OCI-M2 (cell line): ENCODE measurements around the gene UROC1.
"Not testable (repeated sequence)": the region's sequence is repeated elsewhere in the genome, so short reads cannot be mapped to it uniquely, and the experiment has no call there.

Source experiments
- DNase-seq: peaks from one replicate; lab custom pipeline; 2025; ENCODE audit not compliant: unreplicated experiment; lab: John Stamatoyannopoulos, UW

Gene UROC1

DNA sequence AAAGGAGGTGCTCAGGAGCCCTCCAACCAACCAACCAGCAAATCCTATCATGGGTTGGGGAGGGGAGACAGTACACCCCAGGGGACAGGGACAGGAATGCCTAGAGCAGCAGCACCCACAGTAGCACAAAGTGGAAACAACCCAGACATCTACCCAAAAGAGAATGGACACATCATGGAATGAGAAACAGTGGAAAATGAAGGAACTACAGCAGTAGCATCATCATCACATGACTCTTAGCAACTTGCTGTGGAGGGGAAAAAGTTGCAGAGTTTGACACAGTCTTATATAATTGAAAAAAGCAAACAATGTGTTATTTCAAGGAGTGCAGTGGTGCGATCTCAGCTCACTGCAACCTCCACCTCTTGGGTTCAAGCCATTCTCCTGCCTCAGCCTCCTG is 30.1 kb upstream of the UROC1 start:
- DNase-seq, result no peak

DNA sequence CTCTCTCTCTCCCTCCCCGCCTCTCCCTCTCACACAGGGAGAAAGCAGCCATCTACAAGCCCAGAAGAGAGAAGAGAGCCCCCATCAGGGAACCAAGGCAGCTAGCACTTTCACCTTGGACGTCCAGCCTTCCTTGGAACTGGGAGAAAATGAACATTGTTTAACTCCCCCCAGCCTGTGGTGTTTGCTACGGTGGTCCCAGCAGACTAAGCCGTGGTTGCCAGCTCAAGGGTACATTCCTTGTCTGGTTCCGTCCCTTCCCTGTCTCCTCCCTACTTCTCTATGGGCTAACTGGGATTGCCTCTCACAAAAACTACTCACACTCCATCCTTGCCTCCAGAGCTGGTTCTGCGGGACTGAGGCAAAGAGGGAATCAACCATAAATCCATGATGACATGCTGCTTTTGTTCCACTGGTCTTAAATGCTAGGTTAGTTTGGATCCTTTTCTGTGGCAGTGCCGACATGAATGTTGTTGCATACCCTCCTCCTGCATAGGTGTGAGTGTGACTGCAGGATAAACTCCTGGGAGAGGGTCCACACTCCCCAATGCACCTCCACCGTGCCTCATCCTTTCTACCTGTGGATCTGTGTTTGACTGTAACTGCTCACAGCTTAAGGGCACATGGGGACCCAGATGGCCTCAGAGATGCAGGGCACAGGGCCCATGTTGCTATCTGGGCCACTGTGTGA is 29.1 kb upstream of the UROC1 start:
- DNase-seq, result no peak

DNA sequence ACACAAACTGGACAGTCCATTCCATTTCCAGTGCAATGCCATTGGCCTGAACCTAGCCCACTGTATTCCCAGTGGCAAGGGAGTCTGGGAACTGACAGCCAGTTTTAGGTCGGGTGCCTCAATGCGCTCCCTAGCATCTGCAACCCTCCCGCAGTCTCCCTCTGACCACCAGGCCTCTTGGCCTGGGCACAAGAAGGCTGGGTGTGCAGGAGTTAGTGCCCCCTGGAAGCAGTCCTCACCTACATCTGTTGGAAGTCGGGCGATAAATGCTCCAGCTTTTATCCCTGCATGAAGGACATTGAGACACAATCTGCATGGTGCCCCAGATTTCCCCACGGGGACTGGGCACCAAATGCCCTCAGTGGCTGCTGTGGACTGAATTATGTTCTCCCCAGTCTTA is 28.4 kb upstream of the UROC1 start:
- DNase-seq, result no peak

DNA sequence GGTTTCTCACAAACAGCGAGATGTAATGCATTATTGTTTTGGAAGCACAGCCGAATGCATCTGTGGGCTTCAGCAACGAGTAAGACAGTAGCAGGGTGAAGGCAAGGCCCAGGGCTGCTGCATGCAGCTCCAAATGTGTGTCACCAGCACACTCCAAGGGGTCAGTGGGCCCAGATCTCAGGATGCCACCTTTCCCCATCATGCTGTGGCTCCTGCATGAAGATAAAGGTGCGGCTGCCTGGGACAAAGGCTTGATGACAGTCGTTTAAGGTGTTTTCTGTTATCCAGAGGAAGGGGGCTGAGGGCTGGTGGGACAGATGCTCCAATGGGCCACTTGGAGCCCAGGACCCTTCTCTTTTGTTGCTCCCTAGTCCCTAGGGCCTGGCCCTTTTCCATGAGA is 28.0 kb upstream of the UROC1 start:
- no peak for DNase-seq

DNA sequence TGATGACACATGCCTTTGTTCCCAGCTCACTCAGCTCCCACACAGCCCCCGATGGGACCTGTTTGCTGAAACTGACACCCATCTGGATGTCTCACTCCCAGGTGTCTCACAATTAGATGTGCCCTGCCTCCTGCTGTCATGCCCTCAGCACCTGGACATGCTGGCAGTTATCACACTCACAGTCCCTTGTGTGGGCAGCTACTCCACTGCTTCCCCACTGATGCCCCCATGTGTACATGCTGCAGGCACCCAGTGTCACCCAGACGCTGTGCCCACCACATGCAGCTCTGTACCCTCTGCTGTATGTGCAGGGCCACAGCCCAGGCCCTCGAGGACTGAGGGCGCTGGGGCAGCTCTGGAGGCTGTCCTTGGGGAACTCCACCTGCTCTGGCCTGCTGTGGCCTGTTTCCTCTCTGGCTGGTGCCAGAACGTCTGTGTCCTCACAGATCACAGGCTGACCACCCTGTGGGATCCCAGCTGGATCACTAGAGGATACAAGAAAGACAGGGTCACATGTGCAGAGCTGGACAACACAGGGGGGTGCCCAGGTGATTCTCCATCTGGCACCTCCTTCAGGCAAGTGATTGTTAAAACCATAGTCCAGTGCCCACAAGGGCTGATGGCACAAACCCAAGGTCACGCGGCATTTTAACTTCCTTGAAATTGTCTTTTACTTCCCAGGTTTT is 27.2 kb upstream of the UROC1 start:
- DNase-seq, result no peak

DNA sequence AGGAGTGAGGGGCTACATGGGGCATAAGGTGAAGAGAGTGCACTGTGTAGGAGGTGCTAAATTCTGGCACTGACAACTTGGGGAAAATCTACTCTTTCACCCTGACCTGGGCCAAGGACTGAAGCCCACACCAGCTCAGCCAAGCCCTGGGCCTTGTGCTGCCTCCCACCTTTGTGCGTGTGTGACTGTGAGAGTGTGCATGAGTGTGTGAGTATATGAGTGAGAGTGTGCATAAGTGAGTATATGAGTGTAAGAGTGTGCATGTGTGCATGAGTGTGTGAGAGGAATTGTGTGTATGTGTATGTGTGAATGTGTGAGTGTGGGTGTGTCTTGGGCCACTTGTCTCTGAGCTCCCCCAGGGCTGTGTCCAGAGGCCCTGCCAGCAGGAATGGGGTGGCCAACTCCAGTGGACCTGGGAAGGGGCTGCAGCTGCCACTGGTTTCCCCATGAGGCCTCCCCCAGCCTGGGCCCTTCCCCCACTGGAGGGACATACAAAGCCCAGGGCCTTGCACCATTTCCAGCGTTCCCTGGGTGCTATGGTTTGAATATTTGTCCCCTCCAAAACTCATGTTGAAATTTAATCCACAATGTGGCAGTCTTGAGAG is 26.0 kb upstream of the UROC1 start:
- DNase-seq, result no peak

DNA sequence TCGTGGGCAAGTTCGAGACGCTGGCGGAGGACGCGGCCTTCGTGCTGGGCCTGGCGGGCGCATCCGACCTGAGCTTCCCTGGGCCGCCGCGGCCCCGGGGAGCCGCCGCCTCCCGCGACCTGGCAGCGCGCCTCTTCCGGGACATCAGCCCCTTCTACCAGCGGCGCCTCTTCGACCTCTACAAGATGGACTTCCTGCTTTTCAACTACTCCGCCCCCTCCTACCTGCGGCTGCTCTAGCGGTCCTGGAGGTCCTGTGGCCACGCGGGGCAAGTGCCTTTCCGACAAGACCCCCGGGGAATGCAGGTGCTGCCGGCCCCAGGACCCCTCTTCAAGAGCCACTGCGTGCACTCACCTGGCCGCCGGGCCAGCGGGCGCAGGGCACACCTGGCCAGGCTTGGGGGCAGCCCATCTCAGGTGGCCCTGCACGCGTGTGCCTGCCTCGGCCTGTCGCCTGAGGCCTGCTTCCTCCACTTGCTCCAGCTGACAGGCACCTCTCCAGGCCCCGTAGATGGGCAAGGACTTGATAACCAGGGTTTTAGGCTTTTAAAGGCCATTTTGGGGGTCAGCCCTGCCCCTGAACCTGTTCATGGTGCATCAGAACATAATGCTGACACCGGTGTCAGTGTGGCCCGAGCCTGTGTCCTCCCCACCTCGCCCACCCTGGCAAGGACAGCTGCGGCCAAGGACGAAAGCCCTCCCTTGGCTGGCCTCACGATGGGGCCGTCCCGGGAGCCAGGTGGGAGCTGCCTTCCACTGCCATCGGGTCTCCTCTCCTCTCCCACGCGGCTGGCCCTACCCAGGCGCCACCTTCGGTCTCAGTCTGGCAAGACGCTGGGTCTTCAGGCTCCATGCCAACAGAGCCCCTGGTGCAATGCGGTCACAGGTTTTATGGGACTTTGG is 25.0 kb upstream of the UROC1 start:
- no peak for DNase-seq

DNA sequence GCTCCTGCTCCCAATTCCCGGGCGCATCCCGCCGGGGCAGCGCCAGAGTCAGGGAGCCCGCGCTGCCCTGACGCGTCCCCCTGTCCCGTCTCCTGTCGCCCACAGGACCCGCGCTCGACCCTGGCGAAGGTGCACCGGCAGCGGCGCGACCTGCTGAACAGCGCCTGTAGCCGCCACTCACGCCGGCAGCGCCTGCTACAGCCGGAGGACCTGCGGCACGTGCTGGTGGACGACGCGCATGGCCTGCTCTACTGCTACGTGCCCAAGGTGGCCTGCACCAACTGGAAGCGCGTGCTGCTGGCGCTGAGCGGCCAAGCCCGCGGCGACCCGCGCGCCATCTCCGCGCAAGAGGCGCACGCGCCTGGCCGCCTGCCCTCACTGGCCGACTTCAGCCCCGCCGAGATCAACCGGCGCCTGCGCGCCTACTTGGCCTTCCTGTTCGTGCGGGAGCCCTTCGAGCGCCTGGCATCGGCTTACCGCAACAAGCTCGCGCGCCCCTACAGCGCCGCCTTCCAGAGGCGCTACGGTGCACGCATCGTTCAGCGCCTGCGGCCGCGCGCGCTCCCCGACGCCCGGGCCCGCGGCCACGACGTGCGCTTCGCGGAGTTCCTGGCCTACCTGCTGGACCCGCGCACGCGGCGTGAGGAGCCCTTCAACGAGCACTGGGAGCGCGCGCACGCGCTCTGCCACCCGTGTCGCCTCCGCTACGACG is 24.2 kb upstream of the UROC1 start:
- no peak for DNase-seq

DNA sequence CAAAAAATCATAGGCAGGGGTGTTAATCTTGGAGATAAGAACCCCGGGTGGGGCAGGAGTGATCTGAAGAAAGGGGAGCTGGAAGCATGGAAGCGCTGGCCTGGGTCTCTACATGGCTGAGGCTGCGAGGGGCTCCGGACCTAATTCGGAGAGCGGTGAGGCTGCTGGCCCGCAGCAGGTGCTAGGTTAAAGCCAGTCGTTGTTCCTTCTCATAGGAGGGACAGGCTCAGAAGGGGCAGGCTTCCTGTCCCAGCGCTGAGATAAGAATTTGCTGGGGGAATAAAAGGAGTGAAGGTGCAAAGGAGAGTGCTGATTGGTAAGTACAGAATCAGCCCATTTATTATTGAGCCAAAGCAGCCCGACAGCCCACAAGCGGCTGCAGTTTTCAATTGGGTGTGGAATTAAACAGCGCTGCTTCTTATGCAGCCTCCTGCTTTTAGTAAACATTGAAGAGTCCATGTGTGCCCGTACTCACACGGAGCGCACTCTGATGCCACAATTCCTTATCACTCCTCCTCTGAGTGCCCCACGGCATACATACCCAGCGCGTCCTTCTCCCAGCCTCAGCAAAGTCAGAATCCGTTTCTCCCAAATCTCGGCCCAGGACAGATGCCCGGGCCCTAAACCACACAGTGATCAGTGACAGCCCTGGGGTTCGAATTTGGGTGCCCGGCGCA is 23.5 kb upstream of the UROC1 start:
- DNase-seq, result no peak

DNA sequence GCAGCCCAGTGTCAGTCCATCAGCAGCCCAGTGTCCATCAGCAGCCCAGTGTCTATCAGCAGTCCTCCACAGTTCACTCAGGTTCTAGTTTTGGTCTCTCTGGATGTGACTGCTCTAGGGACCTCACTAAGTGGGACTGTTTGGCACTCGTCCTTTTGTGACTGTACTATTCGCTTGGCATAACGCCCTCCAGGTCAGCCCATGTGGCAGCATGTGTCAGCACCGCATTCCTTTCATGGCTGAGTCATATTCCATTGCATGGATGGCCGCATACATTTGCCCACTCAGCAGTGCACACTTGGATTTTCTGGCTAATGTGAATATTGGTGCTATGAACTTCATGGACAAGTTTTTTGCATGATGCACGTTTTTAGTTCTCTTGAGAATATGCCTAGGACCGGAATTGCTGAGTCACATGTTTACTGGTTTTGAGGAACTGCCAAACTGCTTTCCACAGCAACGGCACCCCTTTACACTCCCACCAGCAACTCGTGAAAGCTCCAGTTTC is 22.8 kb upstream of the UROC1 start:
- no peak for DNase-seq

DNA sequence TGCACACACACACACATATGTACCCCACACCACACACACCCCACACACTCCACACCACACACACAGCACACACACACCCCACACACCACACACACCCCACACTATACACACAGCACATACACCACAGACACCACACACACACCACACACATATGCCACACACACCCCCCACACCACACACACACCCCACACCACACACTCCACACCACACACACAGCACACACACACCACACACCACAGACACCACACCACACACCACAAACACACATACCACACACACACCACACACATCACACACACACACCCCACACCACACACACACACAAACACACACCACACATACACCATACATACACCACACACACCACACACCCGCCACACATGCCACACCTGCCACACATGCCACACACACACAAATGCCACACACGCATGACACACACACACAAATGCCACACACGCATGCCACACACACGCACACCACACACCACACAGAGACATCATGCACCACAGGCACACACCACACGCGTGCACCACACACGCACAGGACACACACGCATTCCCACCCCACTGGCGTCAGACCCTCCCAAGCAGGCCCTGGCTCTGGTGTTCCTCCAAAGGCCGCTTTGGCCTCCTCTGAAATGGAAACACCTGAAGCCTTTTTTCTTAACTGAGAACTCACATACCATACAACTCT is 22.1 kb upstream of the UROC1 start:
- DNase-seq, result no peak

DNA sequence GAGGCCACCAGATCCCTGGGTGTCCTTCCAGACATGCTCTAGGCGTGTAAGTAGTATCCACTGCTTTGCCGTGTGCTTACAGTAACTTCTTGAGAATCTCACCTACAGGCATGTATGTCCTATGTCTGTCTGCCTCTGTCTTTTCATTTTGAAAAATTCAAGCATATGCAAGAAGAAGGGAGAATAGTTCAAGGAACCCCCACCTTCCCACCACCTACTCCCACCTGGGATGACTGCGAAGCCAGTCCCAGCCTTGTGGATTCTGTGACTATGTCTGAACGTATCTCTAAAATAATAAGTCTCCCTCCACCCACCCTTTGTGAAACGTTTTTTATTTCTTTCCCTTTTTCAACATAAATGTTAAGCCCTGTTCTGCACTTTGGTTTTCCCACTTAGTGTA is 21.4 kb upstream of the UROC1 start:
- DNase-seq, result no peak

DNA sequence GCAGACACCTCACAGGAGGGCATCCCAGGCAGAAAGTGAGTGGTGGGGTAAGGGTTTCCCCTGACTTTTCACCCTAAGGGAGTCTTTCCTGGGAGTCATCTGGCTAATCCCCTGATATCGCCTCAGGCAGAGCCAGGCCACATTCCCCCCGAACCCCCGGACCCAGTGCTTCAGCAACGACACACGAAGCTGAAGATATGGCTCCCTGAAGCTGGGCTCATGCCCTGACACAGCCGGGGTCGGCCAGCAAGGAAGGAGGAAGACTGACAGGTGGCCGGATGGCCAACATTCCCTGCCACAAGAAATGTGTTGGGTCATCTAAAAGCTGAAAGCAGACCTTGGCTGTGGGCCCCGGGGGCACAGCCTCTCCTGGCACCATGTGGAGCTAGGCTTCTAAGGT is 20.7 kb upstream of the UROC1 start:
- DNase-seq, result no peak

DNA sequence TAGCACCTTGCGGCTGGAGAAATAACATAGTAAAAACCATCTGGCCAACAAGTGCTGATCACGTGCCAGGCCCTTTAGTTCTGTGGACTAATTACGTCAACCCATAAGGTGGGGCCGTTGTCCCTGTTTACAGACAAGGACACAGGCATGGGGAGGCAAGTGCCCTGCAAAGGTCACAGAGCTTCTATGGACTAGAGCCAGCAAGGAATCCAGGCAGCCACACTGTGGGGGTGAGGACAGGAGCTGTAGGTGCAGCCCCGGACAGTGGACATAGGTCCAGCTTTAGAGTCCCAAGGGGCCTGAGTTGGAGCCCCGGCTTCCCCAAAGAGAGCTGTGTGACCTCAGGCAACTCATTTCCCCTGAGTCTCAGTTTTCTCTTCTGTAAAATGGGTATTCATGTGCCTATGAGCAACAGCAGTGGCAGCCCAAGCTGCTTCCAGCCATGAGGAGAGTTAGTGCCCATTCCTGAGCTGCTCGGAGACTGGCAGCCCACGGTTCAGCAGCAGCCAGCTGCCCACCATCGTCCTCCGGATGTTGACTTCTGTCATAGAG is 20.2 kb upstream of the UROC1 start:
- DNase-seq, result no peak

DNA sequence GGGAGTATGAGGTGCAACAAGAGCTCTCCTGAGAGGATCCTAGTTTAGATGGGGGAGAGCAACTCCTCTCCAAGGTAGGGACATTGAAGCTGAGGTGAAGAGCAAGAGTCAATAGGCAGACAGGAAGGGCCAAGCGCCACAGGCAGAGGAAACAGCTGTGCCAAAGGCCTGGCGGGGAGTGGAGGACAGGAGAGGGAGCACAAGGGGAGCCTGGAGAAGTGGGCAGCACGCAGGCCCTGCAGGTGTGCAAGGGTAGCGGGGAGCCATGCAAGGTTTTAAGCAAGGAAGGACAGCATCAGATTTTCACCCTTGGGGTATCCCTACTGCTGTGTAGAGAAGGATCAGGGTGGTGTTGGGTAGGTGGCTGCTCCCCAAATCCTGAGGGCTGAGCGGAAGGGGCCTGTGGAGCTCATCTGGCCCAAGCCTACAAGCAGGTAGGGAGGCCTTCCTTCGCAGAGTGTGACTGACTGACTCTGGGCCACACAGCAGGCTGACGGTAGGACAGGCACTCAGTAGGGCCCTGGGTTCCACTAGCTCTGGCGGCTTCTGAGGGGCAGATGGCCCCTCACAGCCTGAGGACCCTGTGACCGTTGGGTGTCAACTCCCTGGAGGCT is 19.6 kb upstream of the UROC1 start:
- no peak for DNase-seq

DNA sequence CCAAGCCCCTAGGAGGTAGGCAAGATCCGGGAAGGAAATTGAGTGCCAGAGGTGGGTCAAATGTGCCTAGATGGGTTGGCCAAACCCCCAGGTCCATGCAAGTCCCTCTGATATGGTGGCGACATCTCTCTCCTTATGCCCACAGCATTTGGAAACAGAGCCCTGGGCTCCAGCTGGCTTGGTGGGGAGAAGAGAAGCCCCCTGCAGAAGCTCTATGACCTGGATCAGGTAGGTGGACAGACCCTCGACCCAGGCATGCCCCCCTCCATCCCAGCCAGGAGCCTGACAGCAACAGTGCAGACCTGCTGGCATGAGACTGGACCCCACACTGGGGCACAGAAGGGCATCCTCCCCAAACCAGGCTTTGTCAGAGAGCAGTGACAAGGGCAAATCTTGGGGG is 18.6 kb upstream of the UROC1 start:
- no peak for DNase-seq

DNA sequence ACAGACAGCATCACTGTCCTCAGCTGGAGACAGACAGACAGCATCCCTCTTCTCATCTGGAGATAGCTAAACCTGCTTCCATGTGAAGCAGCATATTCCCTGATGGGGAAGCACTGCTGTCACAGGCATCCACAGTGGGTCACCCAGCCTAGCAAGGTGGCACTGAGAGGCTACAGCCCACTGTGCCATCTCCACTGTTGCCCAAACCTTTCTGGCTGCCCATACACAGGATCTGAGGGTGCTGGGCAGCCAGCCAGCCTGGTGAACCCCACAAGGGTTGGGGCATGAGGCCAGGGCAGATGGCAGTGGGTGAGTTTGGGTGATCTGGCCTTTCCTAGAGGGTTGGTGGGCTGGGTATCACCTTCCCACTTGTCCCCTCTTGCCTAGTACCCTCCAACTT is 18.1 kb upstream of the UROC1 start:
- no peak for DNase-seq

DNA sequence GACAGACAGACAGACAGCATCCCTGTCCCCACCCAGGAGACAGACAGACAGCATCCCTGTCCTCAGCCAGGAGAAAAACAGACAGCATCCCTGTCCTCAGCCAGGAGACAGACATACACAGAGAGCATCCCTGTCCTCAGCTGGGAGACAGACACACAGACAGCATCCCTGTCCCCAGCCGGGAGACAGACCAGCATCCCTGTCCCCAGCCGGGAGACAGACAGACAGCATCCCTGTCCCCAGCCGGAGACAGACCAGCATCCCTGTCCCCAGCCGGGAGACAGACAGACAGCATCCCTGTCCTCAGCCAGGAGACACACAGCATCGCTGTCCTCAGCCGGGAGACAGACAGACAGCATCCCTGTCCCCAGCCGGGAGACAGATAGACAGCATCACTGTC is 17.1 kb upstream of the UROC1 start:
- not testable (repeated sequence) for DNase-seq

DNA sequence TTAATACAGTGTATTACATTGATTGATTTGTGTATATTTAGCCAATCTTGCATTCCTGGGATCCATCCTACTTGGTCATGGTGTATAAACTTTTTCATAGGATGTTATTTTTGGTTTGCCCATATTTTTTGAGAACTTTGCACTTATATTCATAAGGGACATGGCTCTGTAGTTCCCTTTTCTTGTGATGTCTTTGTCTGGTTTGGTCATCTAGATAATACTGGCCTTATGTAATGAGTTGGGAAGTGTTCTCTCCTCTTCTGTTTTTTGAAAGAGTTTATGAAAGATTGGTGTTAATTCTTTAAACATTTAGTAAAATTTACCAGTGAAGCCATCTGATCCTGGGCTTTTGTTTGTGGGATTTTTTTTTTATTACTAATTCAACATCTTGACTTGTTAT is 15.9 kb upstream of the UROC1 start:
- DNase-seq, result no peak
